Liver (tissue), 9 donors: ENCODE results near the gene PWWP2B. TPM values are rescaled to one million over a fixed set of nuclear protein-coding genes. Genes with fewer than 3 reads are reported as not detected.
A peak's percentile ranks its signal among the peaks of the same experiment; 100 is the strongest.

Experiments used
- DNase-seq: peaks from one replicate; pipeline ENCODE4 v3.0.0-alpha.2; 2017; ENCODE audit warnings: low spot score
- H3K27ac ChIP-seq, 2 donors: one replicate each; pipeline ENCODE4 v1.7.0; 2013; ENCODE audit warnings: inconsistent platforms in 2 of 2, low read length in 2 of 2, control low read depth in 1 of 2, low read depth in 1 of 2, mild to moderate bottlenecking in 1 of 2
- H3K27me3 ChIP-seq, 4 donors: one replicate each; pipeline versions ENCODE4 v1.6.1 to v1.7.0; 2013; ENCODE audit warnings: low read length in 3 of 4, inconsistent platforms in 1 of 4, mild to moderate bottlenecking in 1 of 4, moderate library complexity in 1 of 4; ENCODE audit not compliant: control insufficient read depth in 4 of 4, insufficient read depth in 4 of 4
- H3K36me3 ChIP-seq, 4 donors: one replicate each; pipeline versions ENCODE4 v1.6.1 to v1.7.0; 2013; ENCODE audit warnings: low read length in 3 of 4, mild to moderate bottlenecking in 3 of 4, low read depth in 1 of 4, moderate library complexity in 1 of 4; ENCODE audit not compliant: control insufficient read depth in 4 of 4, insufficient read depth in 3 of 4
- H3K4me1 ChIP-seq, 4 donors: one replicate each; pipeline versions ENCODE4 v1.6.1 to v1.7.0; 2013; ENCODE audit warnings: low read length in 3 of 4, mild to moderate bottlenecking in 3 of 4, moderate library complexity in 1 of 4; ENCODE audit not compliant: control insufficient read depth in 4 of 4, insufficient read depth in 4 of 4
- H3K4me3 ChIP-seq, 3 donors: one replicate each; pipeline versions ENCODE4 v1.6.1 to v1.7.0; 2013; ENCODE audit warnings: low read length in 3 of 3, control low read depth in 1 of 3, low read depth in 1 of 3, mild to moderate bottlenecking in 1 of 3
- H3K9ac ChIP-seq, 2 donors: one replicate each; pipeline ENCODE4 v1.7.0; 2013; ENCODE audit warnings: low read length in 2 of 2, mild to moderate bottlenecking in 2 of 2, moderate library complexity in 2 of 2, control low read depth in 1 of 2, low read depth in 1 of 2
- H3K9me3 ChIP-seq, 4 donors: one replicate each; pipeline versions ENCODE4 v1.6.1 to v1.7.0; 2013; ENCODE audit warnings: low read length in 3 of 4; ENCODE audit not compliant: control insufficient read depth in 4 of 4
- CTCF ChIP-seq: fragments of 150-350 bp; IDR thresholded peaks from 2 replicates; pipeline ENCODE4 v1.5.1; 2017; ENCODE audit warnings: improper control_type of control experiment, low read depth, low read length; ENCODE audit not compliant: missing input control
- EGR1 ChIP-seq, 2 donors: IDR thresholded peaks; 2 replicates each; pipeline ENCODE4 v1.6.1; 2016 to 2018; ENCODE audit warnings: antibody characterized with exemption in 2 of 2, low read depth in 2 of 2
- FOXA1 ChIP-seq: IDR thresholded peaks from 2 replicates; pipeline ENCODE4 v1.6.1; 2016; ENCODE audit warnings: antibody characterized with exemption
- FOXA2 ChIP-seq: IDR thresholded peaks from 2 replicates; pipeline ENCODE4 v1.6.1; 2016; ENCODE audit warnings: antibody characterized with exemption
- GABPA ChIP-seq, 2 donors: IDR thresholded peaks in 1 of 2; conservative IDR thresholded peaks in 1 of 2; 2 replicates each; pipeline ENCODE4 v1.6.1; 2016; ENCODE audit warnings: antibody characterized with exemption in 2 of 2, mild to moderate bottlenecking in 1 of 2, moderate library complexity in 1 of 2
- HNF4G ChIP-seq: IDR thresholded peaks from 2 replicates; pipeline ENCODE4 v1.6.1; 2016; ENCODE audit warnings: antibody characterized with exemption
- MAX ChIP-seq: IDR thresholded peaks from 2 replicates; pipeline ENCODE4 v1.6.1; 2016; ENCODE audit warnings: antibody characterized with exemption
- NR2F2 ChIP-seq: IDR thresholded peaks from 2 replicates; pipeline ENCODE4 v1.6.1; 2016; ENCODE audit warnings: antibody characterized with exemption
- RAD21 ChIP-seq, 2 donors: IDR thresholded peaks; 2 replicates each; pipeline ENCODE4 v1.6.1; 2016; ENCODE audit warnings: antibody characterized with exemption in 2 of 2, mild to moderate bottlenecking in 2 of 2
- RXRA ChIP-seq, 2 donors: IDR thresholded peaks; 2 replicates each; pipeline ENCODE4 v1.6.1; 2017 to 2018; ENCODE audit warnings: antibody characterized with exemption in 2 of 2, mild to moderate bottlenecking in 1 of 2
- SP1 ChIP-seq: IDR thresholded peaks from 2 replicates; pipeline ENCODE4 v1.6.1; 2018; ENCODE audit warnings: antibody characterized with exemption, mild to moderate bottlenecking
- TAF1 ChIP-seq: conservative IDR thresholded peaks from 2 replicates; pipeline ENCODE4 v1.6.1; 2016; ENCODE audit warnings: antibody characterized with exemption, mild to moderate bottlenecking
- YY1 ChIP-seq: IDR thresholded peaks from 2 replicates; pipeline ENCODE4 v1.6.1; 2016; ENCODE audit warnings: antibody characterized with exemption, mild to moderate bottlenecking
- ZBTB33 ChIP-seq: IDR thresholded peaks from 2 replicates; pipeline ENCODE4 v1.6.1; 2016; ENCODE audit warnings: antibody characterized with exemption
- WGBS: extraction: QIAGEN DNeasy Blood & Tissue Kit; methylation state at CpG from one replicate; pipeline ENCODE4 v1.1.7; 2013; 5-methylcytosine and 5-hydroxymethylcytosine counted together
- polyA plus RNA-seq, 2 donors: library from polyadenylated mRNA; stranded (reverse) in 1 of 2; unstranded in 1 of 2; fragments of 200-250 nt in 1 of 2; fragments of >200 nt in 1 of 2; fragmentation: Nextera tagmentation in 1 of 2; extraction: Ambion mirVana in 1 of 2; gene quantifications; one replicate each; pipeline versions ENCODE4 v1.2.1 to v1.2.3, GENCODE V29; 2013 to 2015
- total RNA-seq, 2 donors: library from RNA; depleted of rRNA; stranded (reverse); fragments of >200 nt; gene quantifications; one replicate each; pipeline ENCODE4 v1.2.3, GENCODE V29; 2014
- TF ChIP-seq, protein P1 (sequence below): IDR thresholded peaks from 2 replicates; pipeline ENCODE4 v1.6.1; 2016; ENCODE audit warnings: antibody characterized with exemption
- TF ChIP-seq, protein P2 (sequence below): IDR thresholded peaks from 2 replicates; pipeline ENCODE4 v1.6.1; 2016; ENCODE audit warnings: antibody characterized with exemption, mild to moderate bottlenecking
- donor health status: healthy.
- donor health status: healthy.
- donor health status: healthy.
- donor health status: healthy.
- donor health status: healthy.

Gene PWWP2B
- total and polyA plus RNA-seq, 4 donors = 0.75 to 4.2 (median 3.6) TPM

GRCh38 chr10:132397671-132398565, 918 bp downstream of the PWWP2B start:
- TF ChIP-seq RAD21 (IDR thresholded peaks at IDR 0.05) (peak in 1 of 2 donors; percentile 27), NR2F2 (no peak), YY1 (peak; percentile 42), SP1 (peak; percentile 23)
- Histone ChIP-seq H3K36me3 (no peaks in the 10 kb centered on the region), H3K27ac (peak overlapping the region; percentile 75 to 87), H3K9me3 (no peaks in the 10 kb centered on the region), H3K4me1 (peaks cover 5 to 25% (median 10%) of the 10 kb centered on the region in 4 donors), H3K27me3 (no peaks in the 10 kb centered on the region), H3K4me3 (peak overlapping the region; percentile 20 to 84 (median 51)), H3K9ac (peak overlapping the region in 1 of 2 donors; percentile 90)
- no peak for DNase-seq
- WGBS = 28% methylated on average over 40 of the region's 40 CpGs

DNA sequence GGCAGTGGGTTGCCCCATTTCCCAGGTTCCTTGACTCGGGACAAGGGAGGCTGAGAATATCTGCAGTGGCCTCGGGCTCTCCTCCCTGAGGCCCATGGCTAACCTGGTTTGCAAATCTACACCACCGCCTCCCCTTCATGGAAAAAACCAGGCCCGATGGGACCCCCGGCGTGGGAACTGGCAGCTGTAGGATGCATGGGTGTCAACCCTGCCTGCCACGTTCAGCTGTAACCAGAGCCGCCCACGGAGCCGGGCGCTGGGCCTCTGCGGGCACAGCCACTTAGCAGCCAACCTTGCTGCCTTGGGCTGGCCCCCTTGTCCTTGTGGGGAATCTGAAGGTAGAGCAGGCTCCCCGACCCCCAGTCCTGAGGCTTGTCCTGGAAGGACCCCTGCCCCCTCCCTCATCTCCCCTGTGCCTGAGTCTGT, 1.6 kb downstream of the PWWP2B start:
- no peak overlapping the region for H3K9ac ChIP-seq
- no peaks in the 10 kb centered on the region for H3K36me3 ChIP-seq
- no peaks in the 10 kb centered on the region for H3K27me3 ChIP-seq
- H3K4me1 ChIP-seq = peaks cover 5 to 25% (median 10%) of the 10 kb centered on the region in 4 donors
- DNase-seq = no peak
- H3K27ac ChIP-seq = no peak overlapping the region
- no peak overlapping the region for H3K4me3 ChIP-seq
- WGBS = 83% methylated on average over 13 of the region's 13 CpGs
- no peaks in the 10 kb centered on the region for H3K9me3 ChIP-seq
- TF ChIP-seq YY1 = no peak
- TF ChIP-seq RXRA (IDR thresholded peaks at IDR 0.05) = no peak
- no peak for TF ChIP-seq FOXA1
- no peak for TF ChIP-seq HNF4G

- no peaks in the 10 kb centered on the region for H3K36me3 ChIP-seq
- no peaks in the 10 kb centered on the region for H3K27me3 ChIP-seq
- no peaks in the 10 kb centered on the region for H3K9me3 ChIP-seq
- peaks cover 5 to 25% (median 10%) of the 10 kb centered on the region in 4 donors for H3K4me1 ChIP-seq
- H3K4me3 ChIP-seq = no peak overlapping the region
- WGBS = 89% methylated on average over 27 of the region's 27 CpGs
- TF ChIP-seq, protein P1, sequence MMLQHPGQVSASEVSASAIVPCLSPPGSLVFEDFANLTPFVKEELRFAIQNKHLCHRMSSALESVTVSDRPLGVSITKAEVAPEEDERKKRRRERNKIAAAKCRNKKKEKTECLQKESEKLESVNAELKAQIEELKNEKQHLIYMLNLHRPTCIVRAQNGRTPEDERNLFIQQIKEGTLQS = no peak
- no peak for TF ChIP-seq HNF4G
- no peak for TF ChIP-seq YY1
- no peak for TF ChIP-seq ZBTB33
- TF ChIP-seq FOXA2 = no peak
- no peak for TF ChIP-seq FOXA1
- no peak for TF ChIP-seq SP1
- no peak for TF ChIP-seq TAF1
- TF ChIP-seq GABPA (IDR thresholded peaks at IDR 0.05 in 1 of 2, conservative IDR thresholded peaks at IDR 0.05 in 1 of 2) = no peak
- TF ChIP-seq NR2F2 = no peak
- TF ChIP-seq, protein P2, sequence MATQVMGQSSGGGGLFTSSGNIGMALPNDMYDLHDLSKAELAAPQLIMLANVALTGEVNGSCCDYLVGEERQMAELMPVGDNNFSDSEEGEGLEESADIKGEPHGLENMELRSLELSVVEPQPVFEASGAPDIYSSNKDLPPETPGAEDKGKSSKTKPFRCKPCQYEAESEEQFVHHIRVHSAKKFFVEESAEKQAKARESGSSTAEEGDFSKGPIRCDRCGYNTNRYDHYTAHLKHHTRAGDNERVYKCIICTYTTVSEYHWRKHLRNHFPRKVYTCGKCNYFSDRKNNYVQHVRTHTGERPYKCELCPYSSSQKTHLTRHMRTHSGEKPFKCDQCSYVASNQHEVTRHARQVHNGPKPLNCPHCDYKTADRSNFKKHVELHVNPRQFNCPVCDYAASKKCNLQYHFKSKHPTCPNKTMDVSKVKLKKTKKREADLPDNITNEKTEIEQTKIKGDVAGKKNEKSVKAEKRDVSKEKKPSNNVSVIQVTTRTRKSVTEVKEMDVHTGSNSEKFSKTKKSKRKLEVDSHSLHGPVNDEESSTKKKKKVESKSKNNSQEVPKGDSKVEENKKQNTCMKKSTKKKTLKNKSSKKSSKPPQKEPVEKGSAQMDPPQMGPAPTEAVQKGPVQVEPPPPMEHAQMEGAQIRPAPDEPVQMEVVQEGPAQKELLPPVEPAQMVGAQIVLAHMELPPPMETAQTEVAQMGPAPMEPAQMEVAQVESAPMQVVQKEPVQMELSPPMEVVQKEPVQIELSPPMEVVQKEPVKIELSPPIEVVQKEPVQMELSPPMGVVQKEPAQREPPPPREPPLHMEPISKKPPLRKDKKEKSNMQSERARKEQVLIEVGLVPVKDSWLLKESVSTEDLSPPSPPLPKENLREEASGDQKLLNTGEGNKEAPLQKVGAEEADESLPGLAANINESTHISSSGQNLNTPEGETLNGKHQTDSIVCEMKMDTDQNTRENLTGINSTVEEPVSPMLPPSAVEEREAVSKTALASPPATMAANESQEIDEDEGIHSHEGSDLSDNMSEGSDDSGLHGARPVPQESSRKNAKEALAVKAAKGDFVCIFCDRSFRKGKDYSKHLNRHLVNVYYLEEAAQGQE = no peak
- no peak for TF ChIP-seq RAD21 (IDR thresholded peaks at IDR 0.05)
- no peak for TF ChIP-seq MAX
- no peak for TF ChIP-seq CTCF
- no peak for TF ChIP-seq RXRA (IDR thresholded peaks at IDR 0.05)
- no peak for TF ChIP-seq EGR1 (IDR thresholded peaks at IDR 0.05; ENCODE audit: low read depth in 2 of 2)
- no peak for DNase-seq
- H3K9ac ChIP-seq = no peak overlapping the region
- H3K27ac ChIP-seq = no peak overlapping the region
These were observed 2.4 kb downstream of the PWWP2B start for GRCh38 chr10:132399117-132400035.
